HFF-Myc (cell line): ENCODE results near the gene FAF1.
A peak's percentile ranks its signal among the peaks of the same experiment; 100 is the strongest.

ENCODE experiments used
- DNase-seq: peaks from one replicate; pipeline ENCODE4 v3.0.0-alpha.2; 2011; ENCODE audit warnings: low read depth; ENCODE audit errors: extremely low read depth
- H3K4me3 ChIP-seq: replicated peaks from 2 replicates; pipeline ENCODE4 v1.5.1; 2011; ENCODE audit warnings: low read depth, mild to moderate bottlenecking, control low read depth, low read length
- TF ChIP-seq, protein P1 (sequence below): IDR thresholded peaks from 2 replicates; pipeline ENCODE4 v1.5.1; 2012; ENCODE audit warnings: mild to moderate bottlenecking, low read depth, low read length, control low read depth; ENCODE audit errors: missing control alignments

FAF1 gene

DNA sequence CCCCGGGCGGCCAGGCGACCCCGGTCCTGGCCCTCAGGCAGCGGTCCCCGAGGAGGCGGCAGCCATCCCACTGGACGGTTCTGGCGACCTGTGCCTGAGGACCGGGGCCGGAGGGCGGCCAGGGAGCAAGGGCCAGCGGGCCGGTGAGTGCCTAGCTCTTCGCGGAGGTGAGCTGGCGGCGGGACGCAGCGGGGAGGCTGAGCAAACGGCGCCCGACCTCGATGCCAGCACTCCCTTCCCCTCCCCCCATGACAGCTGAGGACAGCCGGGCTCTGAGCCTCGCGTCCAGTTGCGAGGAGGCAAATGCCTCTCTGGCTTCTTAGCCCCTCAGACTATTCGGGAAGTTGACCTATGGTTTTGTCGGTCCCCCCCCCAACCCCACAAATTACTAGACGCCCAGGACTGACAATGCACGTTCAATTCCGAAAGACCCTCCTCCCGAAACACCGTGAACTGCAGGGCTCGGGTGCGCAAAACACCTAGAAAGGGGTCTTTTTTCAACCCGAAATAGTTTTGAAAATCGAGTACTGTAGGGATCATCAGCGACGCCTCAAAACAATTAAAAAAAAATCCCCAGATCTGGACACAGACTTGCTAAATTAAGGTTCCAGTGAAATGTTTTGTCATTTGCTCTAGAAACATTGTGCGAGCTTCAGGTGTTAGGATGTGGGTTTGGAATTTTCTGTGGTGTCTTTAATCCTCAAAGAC, 18.2 kb upstream of the FAF1 start:
- no peak for DNase-seq
- TF ChIP-seq, protein P1, sequence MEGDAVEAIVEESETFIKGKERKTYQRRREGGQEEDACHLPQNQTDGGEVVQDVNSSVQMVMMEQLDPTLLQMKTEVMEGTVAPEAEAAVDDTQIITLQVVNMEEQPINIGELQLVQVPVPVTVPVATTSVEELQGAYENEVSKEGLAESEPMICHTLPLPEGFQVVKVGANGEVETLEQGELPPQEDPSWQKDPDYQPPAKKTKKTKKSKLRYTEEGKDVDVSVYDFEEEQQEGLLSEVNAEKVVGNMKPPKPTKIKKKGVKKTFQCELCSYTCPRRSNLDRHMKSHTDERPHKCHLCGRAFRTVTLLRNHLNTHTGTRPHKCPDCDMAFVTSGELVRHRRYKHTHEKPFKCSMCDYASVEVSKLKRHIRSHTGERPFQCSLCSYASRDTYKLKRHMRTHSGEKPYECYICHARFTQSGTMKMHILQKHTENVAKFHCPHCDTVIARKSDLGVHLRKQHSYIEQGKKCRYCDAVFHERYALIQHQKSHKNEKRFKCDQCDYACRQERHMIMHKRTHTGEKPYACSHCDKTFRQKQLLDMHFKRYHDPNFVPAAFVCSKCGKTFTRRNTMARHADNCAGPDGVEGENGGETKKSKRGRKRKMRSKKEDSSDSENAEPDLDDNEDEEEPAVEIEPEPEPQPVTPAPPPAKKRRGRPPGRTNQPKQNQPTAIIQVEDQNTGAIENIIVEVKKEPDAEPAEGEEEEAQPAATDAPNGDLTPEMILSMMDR = no peak
- peak overlapping the region; percentile 63 for H3K4me3 ChIP-seq

DNA sequence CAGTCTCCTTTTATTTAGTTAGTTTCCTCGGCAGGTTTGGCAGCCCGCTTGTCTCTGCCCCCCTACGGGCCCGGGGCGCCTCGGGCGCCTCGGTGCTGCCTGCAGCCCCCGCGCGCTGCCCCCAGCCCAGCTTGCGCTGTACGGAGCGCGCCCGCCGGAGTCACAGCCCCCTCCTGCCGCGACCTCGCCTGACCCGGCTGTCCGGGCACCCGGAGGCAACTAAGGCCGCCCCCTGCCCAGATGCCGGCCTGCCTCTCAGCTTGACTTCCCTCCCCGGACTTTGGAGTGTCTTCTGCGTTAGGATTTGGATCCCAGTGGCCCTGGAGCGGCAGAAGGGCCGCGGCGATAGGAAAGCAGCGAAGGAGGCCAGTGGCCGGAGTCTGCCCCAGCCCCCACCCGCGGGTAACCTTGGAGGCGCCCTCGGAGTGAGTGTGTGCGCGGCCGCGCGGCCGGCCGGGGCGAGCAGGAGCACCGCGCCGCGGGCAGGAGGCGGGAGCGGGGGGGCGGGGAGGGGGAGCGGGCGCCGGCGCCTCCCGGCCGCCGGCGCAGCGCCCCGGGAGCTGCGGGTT, 17.6 kb upstream of the FAF1 start:
- no peak for DNase-seq
- peak overlapping the region; percentile 63 for H3K4me3 ChIP-seq
- TF ChIP-seq, protein P1 = no peak

DNA sequence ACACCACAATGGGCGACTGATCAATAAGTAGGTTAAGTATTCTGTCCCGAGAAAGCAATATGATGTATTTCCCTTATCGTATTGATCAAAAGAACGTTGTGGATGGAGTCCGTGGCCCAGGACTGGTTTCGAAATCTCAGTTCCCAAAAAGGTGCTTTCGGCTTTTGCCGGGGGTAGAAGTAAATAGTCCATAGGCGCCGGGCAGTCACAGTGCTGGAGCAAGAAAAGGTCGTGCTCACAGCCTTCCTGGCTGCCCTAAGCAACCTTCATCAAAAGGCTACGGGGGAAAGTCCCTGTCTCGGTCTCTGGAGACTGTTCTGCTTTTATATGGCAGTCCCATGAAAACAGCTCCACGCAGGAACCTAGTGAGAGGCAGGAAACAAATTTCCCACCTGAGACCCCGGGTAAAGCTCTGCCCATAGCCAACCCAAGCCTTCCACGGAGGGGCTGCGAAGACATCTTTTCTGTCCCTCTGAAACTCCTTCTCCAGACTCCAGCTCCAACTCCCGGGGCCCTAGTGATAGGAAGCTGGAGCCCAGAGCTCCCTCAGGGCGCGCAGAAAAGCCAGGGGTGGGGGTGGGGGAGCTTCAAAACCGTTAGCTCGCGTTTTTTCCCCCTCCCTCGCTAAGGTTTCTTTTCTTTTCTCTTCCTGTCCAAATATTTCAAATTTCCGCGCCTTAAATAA, 17.0 kb upstream of the FAF1 start:
- DNase-seq = no peak
- H3K4me3 ChIP-seq = peak overlapping the region; percentile 63
- TF ChIP-seq, protein P1 = no peak

DNA sequence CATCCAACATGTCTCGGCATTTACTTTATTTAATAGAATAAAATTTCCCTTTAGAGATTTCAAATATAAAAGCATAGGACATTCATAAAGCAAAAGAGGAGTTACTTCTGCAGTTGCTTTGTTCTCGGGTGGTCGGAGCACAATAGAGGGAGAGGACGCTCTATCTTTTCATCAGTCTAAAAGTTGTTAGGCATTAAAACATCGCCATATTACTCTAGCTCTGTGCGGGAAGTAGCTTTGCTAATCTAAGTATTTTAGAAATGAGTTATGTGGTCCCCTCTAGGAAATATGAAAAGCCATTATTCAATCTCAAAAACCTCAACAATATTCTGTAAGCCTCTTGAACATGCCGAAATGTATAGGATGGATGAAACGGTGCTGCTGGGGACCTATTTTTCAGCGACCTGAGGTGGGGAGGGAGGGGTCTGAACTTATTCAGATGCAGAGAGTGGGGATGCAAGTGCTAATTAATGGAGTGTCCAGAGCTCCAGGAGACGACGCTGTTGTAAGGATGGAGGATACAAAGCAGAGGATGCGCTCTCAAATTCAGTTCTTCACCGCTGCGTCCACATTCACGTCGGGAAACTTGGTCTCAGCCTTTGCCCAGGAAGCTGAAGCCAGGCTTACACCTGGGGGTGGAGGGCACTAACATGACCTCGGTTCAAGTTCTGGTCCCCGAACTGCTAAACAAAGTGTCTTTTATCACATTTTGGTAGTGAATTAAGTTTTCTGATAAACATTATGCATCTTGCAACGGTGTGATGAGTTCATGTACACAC, 16.2 kb upstream of the FAF1 start:
- no peak overlapping the region; the same call in 1 of the 2 replicates for H3K4me3 ChIP-seq
- TF ChIP-seq, protein P1 = no peak
- no peak for DNase-seq

DNA sequence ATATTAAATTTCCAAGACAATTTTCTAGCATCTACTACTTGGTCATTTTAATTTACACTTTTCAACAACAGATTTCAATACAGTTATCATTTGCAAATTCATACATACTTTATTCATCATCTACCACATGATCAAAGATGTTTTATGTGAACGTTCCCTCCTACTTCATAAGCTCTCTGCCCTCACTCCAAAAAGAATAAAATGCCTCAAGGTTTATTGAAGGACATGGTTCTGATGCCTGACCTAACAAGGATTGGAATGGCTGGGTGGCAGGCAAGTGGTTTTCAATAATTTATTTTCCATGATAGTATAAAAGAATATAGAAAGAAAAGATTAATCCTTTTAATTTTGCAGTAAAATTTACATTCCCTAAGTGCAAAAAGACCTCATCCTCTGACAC, 15.4 kb upstream of the FAF1 start:
- TF ChIP-seq, protein P1 = no peak
- no peak for DNase-seq
- H3K4me3 ChIP-seq = no peak overlapping the region

DNA sequence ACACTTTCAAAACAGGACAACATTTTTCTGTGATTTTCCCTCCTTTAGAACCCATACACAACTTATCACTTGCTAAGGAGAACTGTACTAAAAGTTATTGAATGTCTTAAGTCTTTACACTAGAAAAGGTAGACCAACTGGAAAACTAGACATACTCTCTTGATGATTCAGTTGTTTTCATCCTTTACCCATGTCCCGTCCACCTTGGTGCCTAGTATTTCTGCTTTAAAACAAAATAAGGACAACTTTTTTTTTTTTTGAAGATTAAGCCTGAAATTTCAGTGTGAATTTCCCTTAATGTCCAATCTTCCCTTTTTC, 14.5 kb upstream of the FAF1 start:
- no peak for DNase-seq
- TF ChIP-seq, protein P1 = no peak
- H3K4me3 ChIP-seq = no peak overlapping the region
